T-helper 22 cell (primary cell): Measurements from ENCODE around the gene GPR65.

ENCODE experiments used
- DNase-seq: peaks from one replicate; pipeline ENCODE4 v3.0.0-alpha.2; 2020; ENCODE audit warnings: low read depth

GPR65 gene

GRCh38 chr14:88005050-88005481 is at the start of gene GPR65:
GPR65 (plus strand) TSS chr14:88005135; CDS start chr14:88010848, 5,713 bp downstream.
- peak; percentile 5 for DNase-seq

GRCh38 chr14:87955501-87955900 is 49.4 kb upstream of the GPR65 start:
- no peak for DNase-seq

GRCh38 chr14:87960013-87960787 is 44.7 kb upstream of the GPR65 start:
- no peak for DNase-seq

GRCh38 chr14:87961246-87961645 is 43.7 kb upstream of the GPR65 start:
- no peak for DNase-seq

GRCh38 chr14:87966816-87967215 is 38.1 kb upstream of the GPR65 start:
- no peak for DNase-seq

- no peak for DNase-seq
These were observed 37.4 kb upstream of the GPR65 start for GRCh38 chr14:87967496-87967895.

- DNase-seq: no peak
These were observed 33.9 kb upstream of the GPR65 start for GRCh38 chr14:87971010-87971409.

- DNase-seq: no peak
These were observed 29.3 kb upstream of the GPR65 start for GRCh38 chr14:87975636-87976035.

- DNase-seq: no peak
These were observed 25.2 kb upstream of the GPR65 start for GRCh38 chr14:87979689-87980088.

- no peak for DNase-seq
These were observed 15.5 kb upstream of the GPR65 start for GRCh38 chr14:87989221-87989955.

- no peak for DNase-seq
These were observed 15.0 kb upstream of the GPR65 start for GRCh38 chr14:87989956-87990299.

- no peak for DNase-seq
These were observed 14.3 kb upstream of the GPR65 start for GRCh38 chr14:87990682-87991081.

GRCh38 chr14:87992346-87992717 is 12.6 kb upstream of the GPR65 start:
- DNase-seq: no peak

- DNase-seq: peak; percentile 94
These were observed 12.0 kb upstream of the GPR65 start, which contains the start of gene GALC for GRCh38 chr14:87992718-87993628. GALC (minus strand) TSS chr14:87993182; CDS start chr14:87993164, 18 bp downstream.

GRCh38 chr14:87994974-87995373 is 10.0 kb upstream of the GPR65 start:
- peak; percentile 5 for DNase-seq

GRCh38 chr14:87995500-87996290 is 9.2 kb upstream of the GPR65 start:
- DNase-seq: no peak

GRCh38 chr14:87996291-87996592 is 8.7 kb upstream of the GPR65 start:
- no peak for DNase-seq

- DNase-seq: no peak
These were observed 6.5 kb upstream of the GPR65 start for GRCh38 chr14:87998482-87998881.

GRCh38 chr14:87999277-87999676 is 5.7 kb upstream of the GPR65 start:
- DNase-seq: no peak

- no peak for DNase-seq
These were observed 2.4 kb upstream of the GPR65 start for GRCh38 chr14:88002421-88003075.

- no peak for DNase-seq
These were observed 1.5 kb upstream of the GPR65 start for GRCh38 chr14:88003425-88003824.
